HepG2 (cell line): ENCODE measurements around the gene SIRT6. TPM values are rescaled to one million over a fixed set of nuclear protein-coding genes. Genes with fewer than 3 reads are reported as not detected.
A peak's percentile ranks its signal among the peaks of the same experiment; 100 is the strongest.

Experiments used
- ATF1 ChIP-seq: IDR thresholded peaks from 2 replicates; pipeline ENCODE4 v1.6.1; 2016; ENCODE audit warnings: mild to moderate bottlenecking, control low read depth
- DZIP1 ChIP-seq: sonication (generic); formaldehyde crosslinking; IDR thresholded peaks from 2 replicates; pipeline ENCODE4 v1.5.0; 2020; ENCODE audit warnings: mild to moderate bottlenecking, missing genetic modification reagents
- ELF3 ChIP-seq: IDR thresholded peaks from 2 replicates; pipeline ENCODE4 v1.6.1; 2016; ENCODE audit warnings: missing genetic modification reagents, missing compliant biosample characterization
- GPN1 ChIP-seq: sonication (generic); formaldehyde crosslinking; IDR thresholded peaks from 2 replicates; pipeline ENCODE4 v1.5.1; 2020; ENCODE audit warnings: missing genetic modification reagents, borderline replicate concordance
- HMG20A ChIP-seq: IDR thresholded peaks from 2 replicates; pipeline ENCODE4 v1.6.1; 2016; ENCODE audit warnings: borderline replicate concordance
- HOXD1 ChIP-seq: sonication (generic); formaldehyde crosslinking; IDR thresholded peaks from 2 replicates; pipeline ENCODE4 v1.5.0; 2020; ENCODE audit warnings: missing genetic modification reagents
- KLF11 ChIP-seq: IDR thresholded peaks from 2 replicates; pipeline ENCODE4 v1.6.1; 2016; ENCODE audit warnings: missing compliant biosample characterization
- MBD4 ChIP-seq: IDR thresholded peaks from 2 replicates; pipeline ENCODE4 v1.6.1; 2012; ENCODE audit warnings: low read length, inconsistent platforms, borderline replicate concordance
- MEIS2 ChIP-seq: sonication (generic); formaldehyde crosslinking; IDR thresholded peaks from 2 replicates; pipeline ENCODE4 v1.9.0; 2021; ENCODE audit warnings: mild to moderate bottlenecking, missing genetic modification reagents
- POGZ ChIP-seq: sonication (generic); formaldehyde crosslinking; IDR thresholded peaks from 2 replicates; pipeline ENCODE4 v1.4.0; 2020; ENCODE audit warnings: mild to moderate bottlenecking, missing genetic modification reagents
- RAD21 ChIP-seq: fragments of 450-650 bp; formaldehyde crosslinking; IDR thresholded peaks from 2 replicates; pipeline ENCODE4 v1.5.0; 2020; ENCODE audit warnings: mild to moderate bottlenecking
- RXRB ChIP-seq: IDR thresholded peaks from 2 replicates; pipeline ENCODE4 v1.6.1; 2016; ENCODE audit warnings: borderline replicate concordance, missing genetic modification reagents, missing compliant biosample characterization
- SATB2 ChIP-seq: sonication (generic); formaldehyde crosslinking; IDR thresholded peaks from 2 replicates; pipeline ENCODE4 v1.5.0; 2020; ENCODE audit warnings: missing genetic modification reagents
- SIX1 ChIP-seq: sonication (generic); formaldehyde crosslinking; IDR thresholded peaks from 2 replicates; pipeline ENCODE4 v1.4.0; 2020; ENCODE audit warnings: missing genetic modification reagents, borderline replicate concordance
- ZNF101 ChIP-seq: sonication (generic); formaldehyde crosslinking; IDR thresholded peaks from 2 replicates; pipeline ENCODE4 v1.4.0; 2020; ENCODE audit warnings: mild to moderate bottlenecking, low read depth, missing genetic modification reagents, borderline replicate concordance
- ZNF143 ChIP-seq: sonication (generic); formaldehyde crosslinking; IDR thresholded peaks from 2 replicates; pipeline ENCODE4 v1.4.0; 2020; ENCODE audit warnings: missing genetic modification reagents
- ZNF264 ChIP-seq: sonication (generic); formaldehyde crosslinking; IDR thresholded peaks from 2 replicates; pipeline ENCODE4 v1.4.0; 2020; ENCODE audit warnings: missing genetic modification reagents
- ZNF337 ChIP-seq: sonication (generic); formaldehyde crosslinking; IDR thresholded peaks from 2 replicates; pipeline ENCODE4 v1.5.1; 2020; ENCODE audit warnings: missing genetic modification reagents, low read depth, mild to moderate bottlenecking, borderline replicate concordance
- ZNF33B ChIP-seq: sonication (generic); formaldehyde crosslinking; IDR thresholded peaks from 2 replicates; pipeline ENCODE4 v1.5.1; 2020; ENCODE audit warnings: mild to moderate bottlenecking, missing genetic modification reagents
- ZNF576 ChIP-seq: sonication (generic); formaldehyde crosslinking; IDR thresholded peaks from 2 replicates; pipeline ENCODE4 v1.4.0; 2020; ENCODE audit warnings: mild to moderate bottlenecking, missing genetic modification reagents
- ZNF670 ChIP-seq: sonication (generic); formaldehyde crosslinking; IDR thresholded peaks from 2 replicates; pipeline ENCODE4 v1.8.0; 2022; ENCODE audit warnings: mild to moderate bottlenecking, missing genetic modification reagents, borderline replicate concordance
- polyA plus RNA-seq, 8 experiments: library from polyadenylated mRNA; depleted of rRNA in 3 of 8; stranded (reverse) in 7 of 8; unstranded in 1 of 8; fragments of >200 nt; fragmentation: Illumina TruSeq in 4 of 8; extraction: Trizol in 4 of 8; gene quantifications; 2 replicates each; pipeline versions ENCODE4 v1.2.1 to v1.2.3, GENCODE V29; 2011 to 2016; ENCODE audit warnings: low read depth in 4 of 8, missing spikeins in 1 of 8, mixed read lengths in 1 of 8; ENCODE audit not compliant: insufficient read depth in 1 of 8
- total RNA-seq, 5 experiments: library from RNA; depleted of rRNA; stranded (reverse); fragments of >200 nt; fragmentation: Illumina TruSeq; extraction: Trizol; gene quantifications; 2 replicates each; pipeline ENCODE4 v1.2.3, GENCODE V29; 2016; ENCODE audit warnings: low read depth in 1 of 5

Gene SIRT6
- total and polyA plus RNA-seq, 2 of the 13 experiments (the other 11 are each of a cell fraction or from before 2014, with no cell fraction given), result 11.0 to 18.4 TPM

- 0 out of 2 replicates have a peak, but pooled peaks have one; percentile 29 for TF ChIP-seq ELF3 (CRISPR knock-in tag)
- TF ChIP-seq ZNF337 (CRISPR knock-in tag), result no peak
- no peak for TF ChIP-seq POGZ (CRISPR knock-in tag)
- TF ChIP-seq MBD4, result no peak
- no peak for TF ChIP-seq DZIP1
- peak; percentile 80; the same call in 1 of the 2 replicates for TF ChIP-seq KLF11 (CRISPR knock-in tag)
- TF ChIP-seq SATB2, result no peak
- no peak for TF ChIP-seq SIX1 (CRISPR knock-in tag)
- no peak for TF ChIP-seq ZNF33B (CRISPR knock-in tag)
- no peak for TF ChIP-seq ZNF264 (CRISPR knock-in tag)
- no peak for TF ChIP-seq ZNF670 (CRISPR knock-in tag)
- no peak for TF ChIP-seq ZNF101 (CRISPR knock-in tag)
- peak; percentile 31; the same call in 1 of the 2 replicates for TF ChIP-seq RXRB (CRISPR knock-in tag)
- no peak for TF ChIP-seq ZNF576 (CRISPR knock-in tag)
- no peak for TF ChIP-seq ATF1 (CRISPR knock-in tag)
- no peak for TF ChIP-seq GPN1
- no peak for TF ChIP-seq ZNF143 (CRISPR knock-in tag)
- TF ChIP-seq MEIS2 (CRISPR knock-in tag), result peak; percentile 73; the same call in 1 of the 2 replicates
- no peak for TF ChIP-seq HMG20A (CRISPR knock-in tag)
- peak; percentile 65; the same call in 1 of the 2 replicates for TF ChIP-seq HOXD1
- TF ChIP-seq RAD21, result no peak; the same call in 1 of the 2 replicates
These were observed 9.4 kb downstream of the SIRT6 start (continued) for GRCh38 chr19:4172861-4173473.
